Activated naive CD4-positive, alpha-beta T cell treated with anti-CD3 and anti-CD28 coated beads, Interleukin-2, amount 50 U/mL, for 16 hours (primary cell): Measurements from ENCODE around the gene CPNE4.
A peak's percentile ranks its signal among the peaks of the same experiment; 100 is the strongest.
"Not testable (repeated sequence)": the region's sequence is repeated elsewhere in the genome, so short reads cannot be mapped to it uniquely, and the experiment has no call there.

Experiments
- DNase-seq: peaks from one replicate; pipeline ENCODE4 v3.0.0-alpha.2; 2020

CPNE4 gene

GRCh38 chr3:132034486-132035464 lies at the start of gene CPNE4:
CPNE4 (minus strand) TSS chr3:132035014.
- DNase-seq = peak; percentile 63

GRCh38 chr3:132083583-132084279 lies 48.9 kb upstream of the CPNE4 start:
- DNase-seq = no peak

- DNase-seq = no peak
These were observed 48.3 kb upstream of the CPNE4 start for GRCh38 chr3:132083159-132083558.

- no peak for DNase-seq
These were observed 44.3 kb upstream of the CPNE4 start for GRCh38 chr3:132079147-132079546.

GRCh38 chr3:132073771-132074170 lies 39.0 kb upstream of the CPNE4 start:
- DNase-seq = no peak

GRCh38 chr3:132071043-132071442 lies 36.2 kb upstream of the CPNE4 start:
- no peak for DNase-seq

- DNase-seq = no peak
These were observed 29.3 kb upstream of the CPNE4 start for GRCh38 chr3:132064114-132064513.

GRCh38 chr3:132062535-132062934 lies 27.7 kb upstream of the CPNE4 start:
- DNase-seq = no peak

GRCh38 chr3:132055872-132056271 lies 21.1 kb upstream of the CPNE4 start:
- DNase-seq = no peak

GRCh38 chr3:132047209-132047608 lies 12.4 kb upstream of the CPNE4 start:
- no peak for DNase-seq

GRCh38 chr3:132044874-132045273 lies 10.1 kb upstream of the CPNE4 start:
- not testable (repeated sequence) for DNase-seq

GRCh38 chr3:132042681-132043080 lies 7.9 kb upstream of the CPNE4 start:
- DNase-seq = no peak

- no peak for DNase-seq
These were observed 3.5 kb upstream of the CPNE4 start for GRCh38 chr3:132038198-132038825.

GRCh38 chr3:132037581-132037980 lies 2.8 kb upstream of the CPNE4 start:
- DNase-seq = no peak

- no peak for DNase-seq
These were observed 2.2 kb upstream of the CPNE4 start for GRCh38 chr3:132037056-132037455.

- no peak for DNase-seq
These were observed 723 bp downstream of the CPNE4 start for GRCh38 chr3:132034097-132034485.

- no peak for DNase-seq
These were observed 1.3 kb downstream of the CPNE4 start for GRCh38 chr3:132033471-132033870.

GRCh38 chr3:132032959-132033358 lies 1.9 kb downstream of the CPNE4 start:
- DNase-seq = no peak

GRCh38 chr3:132029182-132029902 lies 5.5 kb downstream of the CPNE4 start:
- peak; percentile 55 for DNase-seq

- DNase-seq = no peak
These were observed 11.9 kb downstream of the CPNE4 start for GRCh38 chr3:132022914-132023313.

GRCh38 chr3:132020058-132020457 lies 14.8 kb downstream of the CPNE4 start:
- no peak for DNase-seq

GRCh38 chr3:132017137-132017536 lies 17.7 kb downstream of the CPNE4 start:
- DNase-seq = no peak
